ENCODE results near the gene PCIF1.

The PCIF1 gene

DNA sequence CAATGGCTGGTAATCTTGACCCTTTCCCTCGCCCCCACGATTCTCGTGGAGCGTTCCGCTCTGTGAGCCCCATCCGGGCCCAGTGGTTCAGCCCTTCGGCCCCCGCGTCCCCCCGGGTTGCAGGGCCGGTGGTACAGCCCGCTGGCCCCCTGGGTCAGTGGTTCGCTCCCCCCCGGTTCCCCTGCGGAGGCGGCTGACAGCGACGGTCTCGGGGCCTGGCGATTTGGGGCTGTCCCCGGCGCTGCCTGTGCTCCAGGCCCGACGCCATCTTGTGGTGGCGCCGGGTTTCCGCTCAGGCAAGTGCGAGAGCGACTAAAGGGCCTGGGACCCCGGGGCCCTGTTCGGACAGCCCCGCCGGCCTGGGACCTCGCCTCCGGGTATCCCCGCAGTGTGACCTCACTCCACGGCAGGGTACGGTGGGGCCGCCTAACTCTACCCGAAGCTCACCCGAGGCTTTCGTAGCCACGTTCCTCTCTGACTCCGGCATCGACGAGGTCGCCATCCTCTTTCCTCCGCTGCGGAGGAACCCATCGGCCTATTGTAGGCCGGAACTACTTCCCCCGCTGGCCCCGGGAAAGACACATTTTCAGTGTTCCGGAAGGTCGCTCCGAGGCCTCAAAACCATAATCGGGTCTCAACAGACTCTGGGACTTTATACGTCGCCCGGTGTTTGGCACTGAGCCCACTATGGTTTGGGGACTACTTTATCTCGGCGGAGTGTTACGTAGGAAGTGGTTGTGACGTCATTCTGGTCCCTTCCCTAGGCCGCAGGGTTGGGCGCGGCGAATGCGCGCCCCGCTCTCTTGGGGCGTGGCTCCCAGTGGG, 37.4 kb downstream of the PCIF1 start, which contains the start of gene ZNF335 (continued):
- TF ChIP-seq, protein P1, sequence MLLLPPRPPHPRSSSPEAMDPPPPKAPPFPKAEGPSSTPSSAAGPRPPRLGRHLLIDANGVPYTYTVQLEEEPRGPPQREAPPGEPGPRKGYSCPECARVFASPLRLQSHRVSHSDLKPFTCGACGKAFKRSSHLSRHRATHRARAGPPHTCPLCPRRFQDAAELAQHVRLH (tag by site-specific recombination; IDR thresholded peaks at IDR 0.05) = peak; percentile 90; the same call in 1 of the 2 replicates
- TF ChIP-seq HOXC10 (CRISPR knock-in tag; IDR thresholded peaks at IDR 0.05) = no peak
- no peak for TF ChIP-seq ZNF521 (tag by site-specific recombination; IDR thresholded peaks at IDR 0.05)
- TF ChIP-seq ZNF585B (tag by site-specific recombination; IDR thresholded peaks at IDR 0.05) = no peak
- peak; percentile 94 for TF ChIP-seq GLIS1 (tag by site-specific recombination; IDR thresholded peaks at IDR 0.05)
- TF ChIP-seq KLF16 (tag by site-specific recombination; IDR thresholded peaks at IDR 0.05) = peak; percentile 100
- TF ChIP-seq ZNF555 (tag by site-specific recombination; conservative IDR thresholded peaks at IDR 0.05) = no peak
- peak; percentile 100 for TF ChIP-seq KLF7 (tag by site-specific recombination; IDR thresholded peaks at IDR 0.05; ENCODE audit: borderline replicate concordance)
- TF ChIP-seq ZNF121 (tag by site-specific recombination; IDR thresholded peaks at IDR 0.05) = no peak; the same call in 1 of the 2 replicates
- TF ChIP-seq ZNF239 (tag by site-specific recombination; IDR thresholded peaks at IDR 0.05) = peak; percentile 60; the same call in 1 of the 2 replicates
- TF ChIP-seq, protein P2, sequence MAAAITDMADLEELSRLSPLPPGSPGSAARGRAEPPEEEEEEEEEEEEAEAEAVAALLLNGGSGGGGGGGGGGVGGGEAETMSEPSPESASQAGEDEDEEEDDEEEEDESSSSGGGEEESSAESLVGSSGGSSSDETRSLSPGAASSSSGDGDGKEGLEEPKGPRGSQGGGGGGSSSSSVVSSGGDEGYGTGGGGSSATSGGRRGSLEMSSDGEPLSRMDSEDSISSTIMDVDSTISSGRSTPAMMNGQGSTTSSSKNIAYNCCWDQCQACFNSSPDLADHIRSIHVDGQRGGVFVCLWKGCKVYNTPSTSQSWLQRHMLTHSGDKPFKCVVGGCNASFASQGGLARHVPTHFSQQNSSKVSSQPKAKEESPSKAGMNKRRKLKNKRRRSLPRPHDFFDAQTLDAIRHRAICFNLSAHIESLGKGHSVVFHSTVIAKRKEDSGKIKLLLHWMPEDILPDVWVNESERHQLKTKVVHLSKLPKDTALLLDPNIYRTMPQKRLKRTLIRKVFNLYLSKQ (tag by site-specific recombination; IDR thresholded peaks at IDR 0.05; ENCODE audit: borderline replicate concordance) = no peak
- TF ChIP-seq SP7 (tag by site-specific recombination; IDR thresholded peaks at IDR 0.05) = peak; percentile 98
- no peak for TF ChIP-seq ZNF23 (tag by site-specific recombination; IDR thresholded peaks at IDR 0.05; ENCODE audit: borderline replicate concordance)
- TF ChIP-seq ZNF391 (tag by site-specific recombination; IDR thresholded peaks at IDR 0.05; ENCODE audit: borderline replicate concordance, low read depth) = peak; percentile 99
- TF ChIP-seq ZNF664 (tag by site-specific recombination; IDR thresholded peaks at IDR 0.05) = peak; percentile 89
- TF ChIP-seq, protein P3, sequence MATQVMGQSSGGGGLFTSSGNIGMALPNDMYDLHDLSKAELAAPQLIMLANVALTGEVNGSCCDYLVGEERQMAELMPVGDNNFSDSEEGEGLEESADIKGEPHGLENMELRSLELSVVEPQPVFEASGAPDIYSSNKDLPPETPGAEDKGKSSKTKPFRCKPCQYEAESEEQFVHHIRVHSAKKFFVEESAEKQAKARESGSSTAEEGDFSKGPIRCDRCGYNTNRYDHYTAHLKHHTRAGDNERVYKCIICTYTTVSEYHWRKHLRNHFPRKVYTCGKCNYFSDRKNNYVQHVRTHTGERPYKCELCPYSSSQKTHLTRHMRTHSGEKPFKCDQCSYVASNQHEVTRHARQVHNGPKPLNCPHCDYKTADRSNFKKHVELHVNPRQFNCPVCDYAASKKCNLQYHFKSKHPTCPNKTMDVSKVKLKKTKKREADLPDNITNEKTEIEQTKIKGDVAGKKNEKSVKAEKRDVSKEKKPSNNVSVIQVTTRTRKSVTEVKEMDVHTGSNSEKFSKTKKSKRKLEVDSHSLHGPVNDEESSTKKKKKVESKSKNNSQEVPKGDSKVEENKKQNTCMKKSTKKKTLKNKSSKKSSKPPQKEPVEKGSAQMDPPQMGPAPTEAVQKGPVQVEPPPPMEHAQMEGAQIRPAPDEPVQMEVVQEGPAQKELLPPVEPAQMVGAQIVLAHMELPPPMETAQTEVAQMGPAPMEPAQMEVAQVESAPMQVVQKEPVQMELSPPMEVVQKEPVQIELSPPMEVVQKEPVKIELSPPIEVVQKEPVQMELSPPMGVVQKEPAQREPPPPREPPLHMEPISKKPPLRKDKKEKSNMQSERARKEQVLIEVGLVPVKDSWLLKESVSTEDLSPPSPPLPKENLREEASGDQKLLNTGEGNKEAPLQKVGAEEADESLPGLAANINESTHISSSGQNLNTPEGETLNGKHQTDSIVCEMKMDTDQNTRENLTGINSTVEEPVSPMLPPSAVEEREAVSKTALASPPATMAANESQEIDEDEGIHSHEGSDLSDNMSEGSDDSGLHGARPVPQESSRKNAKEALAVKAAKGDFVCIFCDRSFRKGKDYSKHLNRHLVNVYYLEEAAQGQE (tag by site-specific recombination; IDR thresholded peaks at IDR 0.05) = peak; percentile 72
- TF ChIP-seq, protein P4, sequence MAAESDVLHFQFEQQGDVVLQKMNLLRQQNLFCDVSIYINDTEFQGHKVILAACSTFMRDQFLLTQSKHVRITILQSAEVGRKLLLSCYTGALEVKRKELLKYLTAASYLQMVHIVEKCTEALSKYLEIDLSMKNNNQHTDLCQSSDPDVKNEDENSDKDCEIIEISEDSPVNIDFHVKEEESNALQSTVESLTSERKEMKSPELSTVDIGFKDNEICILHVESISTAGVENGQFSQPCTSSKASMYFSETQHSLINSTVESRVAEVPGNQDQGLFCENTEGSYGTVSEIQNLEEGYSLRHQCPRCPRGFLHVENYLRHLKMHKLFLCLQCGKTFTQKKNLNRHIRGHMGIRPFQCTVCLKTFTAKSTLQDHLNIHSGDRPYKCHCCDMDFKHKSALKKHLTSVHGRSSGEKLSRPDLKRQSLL (tag by site-specific recombination; IDR thresholded peaks at IDR 0.05) = no peak; the same call in 1 of the 2 replicates
- peak; percentile 96 for TF ChIP-seq ZBTB17 (tag by site-specific recombination; IDR thresholded peaks at IDR 0.05)
- TF ChIP-seq REPIN1 (tag by site-specific recombination; IDR thresholded peaks at IDR 0.05; ENCODE audit: low read depth) = peak; percentile 93; the same call in 1 of the 2 replicates
- TF ChIP-seq KLF9 (tag by site-specific recombination; IDR thresholded peaks at IDR 0.05; ENCODE audit: low read depth) = peak; percentile 99
- TF ChIP-seq ZIC2 (tag by site-specific recombination; IDR thresholded peaks at IDR 0.05) = peak; percentile 92
- peak; percentile 95 for TF ChIP-seq ZFP37 (tag by site-specific recombination; IDR thresholded peaks at IDR 0.05)
- TF ChIP-seq SETDB1 (IDR thresholded peaks at IDR 0.05; ENCODE audit: insufficient read length, low read length) = no peak
- TF ChIP-seq ZNF169 (tag by site-specific recombination; IDR thresholded peaks at IDR 0.05) = 0 out of 2 replicates have a peak, but pooled peaks have one; percentile 37
- TF ChIP-seq ZNF510 (tag by site-specific recombination; IDR thresholded peaks at IDR 0.05; ENCODE audit: insufficient replicate concordance) = no peak
- peak; percentile 9; the same call in 1 of the 2 replicates for TF ChIP-seq GLI2 (tag by site-specific recombination; IDR thresholded peaks at IDR 0.05; ENCODE audit: borderline replicate concordance, low read depth)
- peak; percentile 99 for TF ChIP-seq ZXDB (tag by site-specific recombination; IDR thresholded peaks at IDR 0.05)
- TF ChIP-seq, protein P5, sequence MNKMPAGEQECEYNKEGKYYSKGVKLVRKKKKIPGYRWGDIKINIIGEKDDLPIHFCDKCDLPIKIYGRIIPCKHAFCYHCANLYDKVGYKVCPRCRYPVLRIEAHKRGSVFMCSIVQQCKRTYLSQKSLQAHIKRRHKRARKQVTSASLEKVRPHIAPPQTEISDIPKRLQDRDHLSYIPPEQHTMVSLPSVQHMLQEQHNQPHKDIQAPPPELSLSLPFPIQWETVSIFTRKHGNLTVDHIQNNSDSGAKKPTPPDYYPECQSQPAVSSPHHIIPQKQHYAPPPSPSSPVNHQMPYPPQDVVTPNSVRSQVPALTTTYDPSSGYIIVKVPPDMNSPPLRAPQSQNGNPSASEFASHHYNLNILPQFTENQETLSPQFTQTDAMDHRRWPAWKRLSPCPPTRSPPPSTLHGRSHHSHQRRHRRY (tag by site-specific recombination; IDR thresholded peaks at IDR 0.05) = peak; percentile 91; the same call in 1 of the 2 replicates

Data from HEK293 (cell line).